ENCODE data around the gene CAMK4.

Gene CAMK4

GRCh38 chr5:111493031-111493430 lies 268.8 kb downstream of the CAMK4 start (continued):
- no peak for TF ChIP-seq KLF9 (tag by site-specific recombination; IDR thresholded peaks at IDR 0.05; ENCODE audit: low read depth)
- TF ChIP-seq ZFP3 (tag by site-specific recombination; IDR thresholded peaks at IDR 0.05; ENCODE audit: low read depth) = no peak
- no peak for TF ChIP-seq YY2 (tag by site-specific recombination; IDR thresholded peaks at IDR 0.05)

GRCh38 chr5:111494355-111494999 lies 270.3 kb downstream of the CAMK4 start:
- H3K27ac ChIP-seq (ENCODE audit: extremely low read depth, low read depth, low read length) = peak overlapping the region; percentile 6
- no peaks in the 10 kb centered on the region for H3K9me3 ChIP-seq (ENCODE audit: control insufficient read depth, insufficient read depth, low read depth, low read length)
- TF ChIP-seq ZNF114 (tag by site-specific recombination; IDR thresholded peaks at IDR 0.05) (no peak), ZNF366 (tag by site-specific recombination; conservative IDR thresholded peaks at IDR 0.05) (no peak), ZNF518A (tag by site-specific recombination; conservative IDR thresholded peaks at IDR 0.05; ENCODE audit: low read depth) (peak; percentile 24; the same call in 1 of the 2 replicates), PATZ1 (tag by site-specific recombination; IDR thresholded peaks at IDR 0.05) (no peak), PRDM4 (tag by site-specific recombination; IDR thresholded peaks at IDR 0.05) (peak; percentile 70), BCL6B (tag by site-specific recombination; IDR thresholded peaks at IDR 0.05) (peak; percentile 81)
- H3K4me1 ChIP-seq (ENCODE audit: control insufficient read depth, insufficient read depth, low read length) = peaks cover 13% of the 10 kb centered on the region
- H3K4me3 ChIP-seq (ENCODE audit: low read depth, low read length) = no peak overlapping the region
- H3K36me3 ChIP-seq (ENCODE audit: control insufficient read depth in 2 of 2, insufficient read depth in 1 of 2, low read length in 2 of 2) = peaks cover 6 to 8% of the 10 kb centered on the region in 2 experiments; a peak in 2 of 3 replicates
- ChIA-PET POLR2A (interaction anchor here (0.6 kb wide), 1 partner anchor 415 kb away, joined by 4 read pairs; no protein-coding TSS in a partner anchor), CTCF (interaction anchor here (0.6 kb wide), 1 partner anchor 99 kb away, joined by 4 read pairs; no protein-coding TSS in a partner anchor)

GRCh38 chr5:111495159-111495558 lies 271.0 kb downstream of the CAMK4 start:
- Histone ChIP-seq H3K27ac (ENCODE audit: extremely low read depth, low read depth, low read length) (peak overlapping the region; percentile 6; the same call in 1 of the 2 replicates), H3K36me3 (ENCODE audit: control insufficient read depth in 2 of 2, insufficient read depth in 1 of 2, low read length in 2 of 2) (peaks cover 12 to 15% of the 10 kb centered on the region in 2 experiments; a peak in 2 of 3 replicates), H3K9me3 (ENCODE audit: control insufficient read depth, insufficient read depth, low read depth, low read length) (no peaks in the 10 kb centered on the region), H3K4me3 (ENCODE audit: low read depth, low read length) (no peak overlapping the region), H3K4me1 (ENCODE audit: control insufficient read depth, insufficient read depth, low read length) (peaks cover 13% of the 10 kb centered on the region)
- CTCF ChIA-PET = no interaction called here
- POLR2A ChIA-PET = interaction anchor here (0.5 kb wide), 1 partner anchor 11 kb away, joined by 8 read pairs; no protein-coding TSS in a partner anchor
- TF ChIP-seq ZNF121 (tag by site-specific recombination; IDR thresholded peaks at IDR 0.05) (no peak), ZNF24 (tag by site-specific recombination; IDR thresholded peaks at IDR 0.05) (no peak), ZNF362 (tag by site-specific recombination; IDR thresholded peaks at IDR 0.05) (no peak), ZBTB6 (tag by site-specific recombination; IDR thresholded peaks at IDR 0.05) (no peak), ZBTB20 (tag by site-specific recombination; IDR thresholded peaks at IDR 0.05) (no peak), ZNF623 (tag by site-specific recombination; IDR thresholded peaks at IDR 0.05) (no peak), PRDM4 (tag by site-specific recombination; IDR thresholded peaks at IDR 0.05) (no peak)

Measured in HEK293 (cell line).